WERI-Rb-1 (cell line): Measurements from ENCODE around the gene UBTFL1.
"Not testable (repeated sequence)": the region's sequence is repeated elsewhere in the genome, so short reads cannot be mapped to it uniquely, and the experiment has no call there.

ENCODE experiments used
- DNase-seq: peaks from one replicate; pipeline ENCODE4 v3.0.0-alpha.2; 2020
- H3K27ac ChIP-seq: fragments of 250-450 bp; sonication (Bioruptor Pico); 2 replicates; pipeline ENCODE4 v1.5.1; 2020; ENCODE audit warnings: mild to moderate bottlenecking, moderate library complexity
- H3K27me3 ChIP-seq: fragments of 250-450 bp; sonication (Bioruptor Pico); 2 replicates; pipeline ENCODE4 v1.5.1; 2021; ENCODE audit warnings: mild to moderate bottlenecking, low read depth, moderate library complexity; ENCODE audit not compliant: insufficient read depth, severe bottlenecking
- H3K36me3 ChIP-seq: fragments of 250-450 bp; sonication (Bioruptor Pico); 2 replicates; pipeline ENCODE4 v1.5.1; 2020; ENCODE audit warnings: mild to moderate bottlenecking, moderate library complexity
- H3K4me3 ChIP-seq: 2 replicates; pipeline ENCODE4 v1.5.1; 2011; ENCODE audit warnings: low read depth, mild to moderate bottlenecking, control low read depth, low read length
- H3K9me3 ChIP-seq: fragments of 250-450 bp; sonication (Bioruptor Pico); 2 replicates; pipeline ENCODE4 v1.5.1; 2021; ENCODE audit warnings: mild to moderate bottlenecking, moderate library complexity; ENCODE audit not compliant: severe bottlenecking
- TF ChIP-seq, protein P1 (sequence below): IDR thresholded peaks from 2 replicates; pipeline ENCODE4 v1.5.1; 2011; ENCODE audit warnings: low read depth, mild to moderate bottlenecking, control low read depth, inconsistent platforms, low read length

The UBTFL1 gene, protein sequence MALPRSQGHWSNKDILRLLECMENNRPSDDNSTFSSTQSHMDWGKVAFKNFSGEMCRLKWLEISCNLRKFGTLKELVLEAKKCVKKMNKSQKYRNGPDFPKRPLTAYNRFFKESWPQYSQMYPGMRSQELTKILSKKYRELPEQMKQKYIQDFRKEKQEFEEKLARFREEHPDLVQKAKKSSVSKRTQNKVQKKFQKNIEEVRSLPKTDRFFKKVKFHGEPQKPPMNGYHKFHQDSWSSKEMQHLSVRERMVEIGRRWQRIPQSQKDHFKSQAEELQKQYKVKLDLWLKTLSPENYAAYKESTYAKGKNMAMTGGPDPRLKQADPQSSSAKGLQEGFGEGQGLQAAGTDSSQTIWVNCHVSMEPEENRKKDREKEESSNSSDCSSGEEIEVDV

DNA sequence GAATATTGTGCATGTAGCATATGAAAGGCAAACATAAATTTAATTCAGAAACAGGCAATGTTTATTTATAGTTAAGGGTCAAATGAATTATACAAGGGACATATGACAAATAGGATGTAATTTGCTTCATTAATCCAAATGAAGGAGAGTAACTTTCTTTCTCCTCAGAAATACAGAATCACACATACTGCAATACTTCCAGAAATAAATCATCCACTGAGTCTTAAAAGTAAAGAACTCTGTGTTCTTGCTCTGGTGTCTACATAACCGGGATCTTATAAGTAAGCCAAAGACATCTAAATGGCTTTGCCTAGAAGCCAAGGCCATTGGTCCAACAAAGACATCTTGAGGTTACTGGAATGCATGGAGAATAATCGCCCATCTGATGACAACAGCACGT lies at the start of gene UBTFL1:
Gene UBTFL1, plus strand, starts transcription at position 301 of the 400 bp plus-strand sequence. Its CDS starts 0 bp downstream, at position 301.
- H3K36me3 ChIP-seq, H3K27ac ChIP-seq, H3K27me3 ChIP-seq, H3K9me3 ChIP-seq, H3K4me3 ChIP-seq, DNase-seq: not testable (repeated sequence)

DNA sequence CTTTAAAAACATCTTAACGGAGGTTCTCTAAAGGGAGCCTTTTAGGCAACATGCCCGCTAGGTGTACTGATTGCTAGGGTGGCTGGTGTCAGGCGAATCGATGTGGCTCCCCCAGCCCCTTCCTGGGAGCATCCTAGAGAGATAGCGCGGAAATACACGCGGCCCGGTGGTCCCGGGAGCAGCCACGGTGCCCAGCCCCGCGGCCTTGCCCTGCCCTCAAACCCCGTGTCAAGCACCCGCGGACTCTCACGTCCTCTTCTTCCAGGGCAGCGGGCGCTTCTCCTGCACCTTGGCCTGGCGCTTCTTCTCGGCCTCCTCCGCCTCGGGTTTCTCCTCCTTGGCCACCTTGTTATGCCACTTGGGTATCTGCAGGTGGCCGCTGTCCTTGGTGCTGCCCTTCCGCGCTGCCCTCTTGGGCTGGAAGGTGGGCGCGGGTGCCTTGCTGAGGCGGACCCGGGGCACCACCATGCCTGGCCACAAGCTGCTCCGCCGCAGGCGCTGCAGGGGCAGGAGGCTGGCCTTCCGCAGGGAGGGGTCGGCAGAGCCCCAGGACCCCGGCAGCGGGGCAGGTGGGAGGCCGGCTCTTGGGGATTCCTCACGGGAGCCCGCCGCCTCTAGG lies 34.0 kb upstream of the UBTFL1 start:
- H3K27ac ChIP-seq, H3K36me3 ChIP-seq, H3K4me3 ChIP-seq, H3K9me3 ChIP-seq, DNase-seq, H3K27me3 ChIP-seq: not testable (repeated sequence)

DNA sequence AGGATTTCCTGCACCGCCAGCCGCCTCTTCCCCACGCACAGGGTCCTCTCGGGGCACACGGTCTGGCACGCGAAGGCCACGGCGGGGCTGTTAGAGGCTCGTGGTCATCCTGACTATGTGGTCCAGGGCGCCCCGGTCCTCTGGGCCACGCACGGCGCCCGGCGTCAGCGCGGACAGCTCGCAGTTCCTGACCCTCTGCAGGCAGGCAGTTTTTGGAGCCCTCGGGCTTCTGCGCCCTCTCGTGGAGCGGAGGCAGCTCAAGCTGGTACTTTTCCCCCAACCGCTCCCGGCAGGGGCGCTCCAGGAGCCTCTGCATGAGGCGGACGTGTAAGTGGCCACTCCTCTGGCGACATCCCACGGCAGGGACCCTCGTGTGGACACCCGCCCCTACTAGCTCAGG lies 33.4 kb upstream of the UBTFL1 start:
- not testable (repeated sequence) for H3K27ac ChIP-seq, H3K9me3 ChIP-seq, H3K36me3 ChIP-seq, DNase-seq, H3K27me3 ChIP-seq, H3K4me3 ChIP-seq

DNA sequence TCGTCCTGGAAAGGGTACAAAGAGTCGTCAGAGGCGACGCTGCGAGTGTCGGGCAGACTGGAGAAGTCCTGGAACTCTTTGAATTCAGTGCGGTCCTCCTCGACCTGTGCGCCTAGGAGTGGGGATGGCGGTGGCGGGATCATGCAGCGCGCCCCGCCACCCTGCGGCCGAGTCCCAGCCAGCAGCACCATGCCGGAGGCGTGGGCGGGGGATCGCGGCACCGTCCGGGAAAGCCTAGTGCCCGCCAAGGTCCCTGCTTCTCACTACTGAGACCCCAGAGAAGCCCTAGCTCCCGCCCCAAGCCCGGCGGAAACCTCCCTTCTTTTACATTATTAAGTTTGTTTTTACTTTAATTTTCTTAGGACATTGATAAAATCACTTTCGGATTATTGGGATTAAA lies 32.2 kb upstream of the UBTFL1 start:
- H3K27me3 ChIP-seq, DNase-seq, H3K4me3 ChIP-seq, H3K36me3 ChIP-seq, H3K27ac ChIP-seq, H3K9me3 ChIP-seq: not testable (repeated sequence)

DNA sequence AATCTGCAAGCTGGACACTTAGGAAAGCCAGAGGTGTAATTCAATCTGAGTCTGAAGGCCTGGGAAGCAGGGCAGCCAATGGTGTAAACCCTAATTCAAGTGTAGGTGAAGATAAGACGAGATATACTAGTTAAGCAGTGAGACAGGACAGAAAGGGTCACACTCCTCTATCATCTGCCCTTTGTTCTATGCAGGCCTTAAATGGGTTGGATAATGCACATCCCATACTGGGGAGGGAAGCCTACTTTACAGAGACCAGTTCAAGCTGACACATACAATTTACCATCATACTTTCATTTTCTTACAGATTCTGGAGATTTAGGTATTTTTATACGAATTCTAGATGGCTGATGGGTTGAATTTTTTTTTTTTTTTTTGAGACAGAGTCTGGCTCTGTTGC lies 3.0 kb downstream of the UBTFL1 start:
- DNase-seq, H3K36me3 ChIP-seq, H3K27me3 ChIP-seq, H3K4me3 ChIP-seq, H3K9me3 ChIP-seq, H3K27ac ChIP-seq: not testable (repeated sequence)

DNA sequence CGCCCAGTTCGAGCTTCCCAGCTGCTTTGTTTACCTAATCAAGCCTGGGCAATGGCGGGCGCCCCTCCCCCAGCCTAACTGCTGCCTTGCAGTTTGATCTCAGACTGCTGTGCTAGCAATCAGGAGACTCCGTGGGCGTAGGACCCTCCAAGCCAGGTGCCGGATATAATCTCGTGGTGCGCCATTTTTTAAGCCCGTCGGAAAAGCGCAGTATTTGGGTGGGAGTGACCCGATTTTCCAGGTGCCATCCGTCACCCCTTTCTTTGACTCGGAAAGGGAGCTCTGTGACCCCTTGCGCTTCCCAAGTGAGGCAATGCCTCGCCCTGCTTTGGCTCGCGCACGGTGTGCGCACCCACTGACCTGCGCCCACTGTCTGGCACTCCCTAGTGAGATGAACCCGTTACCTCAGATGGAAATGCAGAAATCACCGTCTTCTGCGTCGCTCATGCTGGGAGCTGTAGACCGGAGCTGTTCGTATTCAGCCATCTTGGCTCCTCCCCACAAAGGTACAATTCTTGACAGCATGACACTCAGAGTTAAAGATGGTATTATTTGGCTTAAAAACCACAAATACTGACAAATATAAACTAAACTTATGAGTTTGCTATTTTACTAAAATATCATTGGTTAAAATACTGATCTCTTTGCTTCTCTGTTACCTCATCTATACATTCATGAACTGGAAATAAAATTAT lies 9.6 kb downstream of the UBTFL1 start:
- H3K27me3 ChIP-seq, H3K4me3 ChIP-seq, H3K9me3 ChIP-seq, DNase-seq, H3K27ac ChIP-seq, H3K36me3 ChIP-seq: not testable (repeated sequence)

DNA sequence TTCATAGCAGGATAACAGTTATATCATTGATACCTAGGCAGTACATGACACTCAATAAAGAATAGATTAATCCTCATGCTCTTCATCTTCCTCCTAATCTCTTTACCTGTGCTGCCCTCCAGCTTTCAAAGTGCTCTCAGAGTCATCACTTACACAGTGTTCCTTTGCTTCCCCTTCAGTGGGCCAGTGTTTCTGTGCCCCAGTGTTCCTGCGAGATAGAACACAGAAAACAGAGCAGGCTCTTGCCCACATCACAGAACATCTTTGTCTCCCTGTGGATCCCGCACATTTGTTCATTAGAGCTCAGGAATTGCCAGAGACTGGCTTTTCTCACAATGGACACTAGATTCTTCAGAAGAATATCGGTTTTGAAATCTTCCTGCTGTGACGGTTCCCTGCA lies 12.5 kb downstream of the UBTFL1 start:
- H3K27ac ChIP-seq, H3K4me3 ChIP-seq, H3K9me3 ChIP-seq, H3K27me3 ChIP-seq, DNase-seq, H3K36me3 ChIP-seq: not testable (repeated sequence)

DNA sequence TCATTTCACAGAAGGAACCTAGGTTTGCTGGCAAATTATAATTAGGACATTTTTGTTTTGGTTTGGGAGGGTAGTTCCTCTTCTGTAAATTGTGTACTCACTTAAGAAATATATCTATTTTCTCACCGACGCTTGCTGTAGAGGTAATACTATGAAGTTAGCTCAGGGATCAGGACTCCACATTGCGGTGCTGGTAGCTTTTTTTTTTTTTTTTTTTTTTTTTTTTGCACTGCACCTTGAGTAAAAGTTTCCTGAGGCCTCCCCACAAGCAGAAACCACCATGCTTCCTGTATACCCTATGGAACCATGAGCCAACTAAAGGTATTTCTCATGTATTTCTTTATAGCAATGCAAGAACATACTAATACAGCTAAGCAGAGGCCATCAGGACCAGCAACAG lies 14.7 kb downstream of the UBTFL1 start:
- Histone ChIP-seq H3K9me3 (no peaks in the 10 kb centered on the region), H3K27me3 (no peaks in the 10 kb centered on the region), H3K4me3 (no peak overlapping the region), H3K27ac (no peak overlapping the region), H3K36me3 (no peaks in the 10 kb centered on the region)
- DNase-seq = no peak
- TF ChIP-seq, protein P1, sequence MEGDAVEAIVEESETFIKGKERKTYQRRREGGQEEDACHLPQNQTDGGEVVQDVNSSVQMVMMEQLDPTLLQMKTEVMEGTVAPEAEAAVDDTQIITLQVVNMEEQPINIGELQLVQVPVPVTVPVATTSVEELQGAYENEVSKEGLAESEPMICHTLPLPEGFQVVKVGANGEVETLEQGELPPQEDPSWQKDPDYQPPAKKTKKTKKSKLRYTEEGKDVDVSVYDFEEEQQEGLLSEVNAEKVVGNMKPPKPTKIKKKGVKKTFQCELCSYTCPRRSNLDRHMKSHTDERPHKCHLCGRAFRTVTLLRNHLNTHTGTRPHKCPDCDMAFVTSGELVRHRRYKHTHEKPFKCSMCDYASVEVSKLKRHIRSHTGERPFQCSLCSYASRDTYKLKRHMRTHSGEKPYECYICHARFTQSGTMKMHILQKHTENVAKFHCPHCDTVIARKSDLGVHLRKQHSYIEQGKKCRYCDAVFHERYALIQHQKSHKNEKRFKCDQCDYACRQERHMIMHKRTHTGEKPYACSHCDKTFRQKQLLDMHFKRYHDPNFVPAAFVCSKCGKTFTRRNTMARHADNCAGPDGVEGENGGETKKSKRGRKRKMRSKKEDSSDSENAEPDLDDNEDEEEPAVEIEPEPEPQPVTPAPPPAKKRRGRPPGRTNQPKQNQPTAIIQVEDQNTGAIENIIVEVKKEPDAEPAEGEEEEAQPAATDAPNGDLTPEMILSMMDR = no peak

DNA sequence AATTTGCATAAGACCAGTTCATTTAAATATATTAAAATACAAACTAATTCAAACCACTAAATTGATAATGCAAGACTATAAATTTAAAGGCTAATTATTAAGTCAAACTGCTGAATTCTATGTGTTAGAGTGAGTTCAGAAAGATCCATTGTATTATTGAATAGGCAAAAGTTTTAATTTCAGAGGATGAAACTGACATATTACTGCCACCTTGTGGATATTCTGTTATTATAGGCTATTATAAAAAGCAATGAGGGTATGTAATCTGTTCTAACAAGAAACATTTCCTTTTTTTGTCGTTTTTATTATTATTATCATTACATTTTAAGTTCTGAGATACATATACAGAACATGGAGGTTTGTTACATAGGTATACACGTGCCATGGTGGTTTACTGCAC lies 27.8 kb downstream of the UBTFL1 start:
- no peaks in the 10 kb centered on the region for H3K27me3 ChIP-seq
- no peaks in the 10 kb centered on the region for H3K9me3 ChIP-seq
- H3K36me3 ChIP-seq = no peaks in the 10 kb centered on the region
- TF ChIP-seq, protein P1 = no peak
- DNase-seq = no peak
- no peak overlapping the region for H3K27ac ChIP-seq
- H3K4me3 ChIP-seq = no peak overlapping the region
